Activated T-cell treated with anti-CD3 and anti-CD28 coated beads, Interleukin-2, amount 50 U/mL, for 1 hour (primary cell): Measurements from ENCODE around the gene HOXB1.

Experiments used
- DNase-seq: peaks from one replicate; pipeline ENCODE4 v3.0.0-alpha.2; 2020

The HOXB1 gene

DNA sequence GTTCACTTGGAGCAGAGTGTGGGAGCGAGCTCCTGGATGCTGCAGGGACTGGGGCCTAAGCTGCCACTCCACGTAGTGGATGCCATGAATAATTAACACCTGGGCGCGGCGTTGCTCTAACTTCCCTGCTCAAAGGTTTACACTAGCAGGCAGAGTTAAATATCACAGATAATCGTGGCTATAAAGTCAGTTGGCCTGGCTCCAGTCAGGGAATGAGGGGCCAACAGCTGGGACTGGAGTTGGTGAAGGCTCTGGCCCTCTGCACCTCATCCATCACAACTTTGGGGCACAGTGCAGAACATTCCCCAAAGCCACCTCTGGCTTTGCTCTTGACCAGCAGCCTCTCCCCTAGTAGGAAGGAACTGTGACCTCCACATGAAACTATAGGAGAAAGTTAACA is 36.4 kb upstream of the HOXB1 start:
- DNase-seq: no peak

DNA sequence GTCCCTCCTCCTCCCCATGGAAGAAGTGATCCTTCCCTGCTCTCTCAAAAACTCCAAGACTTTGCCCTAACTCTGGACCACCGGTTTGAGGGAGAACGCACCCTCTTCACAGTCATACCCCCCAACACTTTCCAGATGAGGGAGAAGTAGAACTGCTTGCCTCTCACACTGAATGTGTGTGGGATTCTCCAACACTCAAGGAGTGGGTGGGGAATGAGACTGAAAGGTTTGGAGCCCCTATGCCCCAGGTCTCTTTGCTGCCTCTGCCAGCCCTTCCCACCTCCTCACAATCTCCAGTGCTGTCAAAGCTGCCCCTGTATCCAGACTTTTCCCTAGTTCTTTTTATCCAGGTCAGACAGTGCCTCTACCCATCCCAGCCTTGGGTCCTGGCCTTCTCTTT is 35.9 kb upstream of the HOXB1 start:
- DNase-seq: no peak

DNA sequence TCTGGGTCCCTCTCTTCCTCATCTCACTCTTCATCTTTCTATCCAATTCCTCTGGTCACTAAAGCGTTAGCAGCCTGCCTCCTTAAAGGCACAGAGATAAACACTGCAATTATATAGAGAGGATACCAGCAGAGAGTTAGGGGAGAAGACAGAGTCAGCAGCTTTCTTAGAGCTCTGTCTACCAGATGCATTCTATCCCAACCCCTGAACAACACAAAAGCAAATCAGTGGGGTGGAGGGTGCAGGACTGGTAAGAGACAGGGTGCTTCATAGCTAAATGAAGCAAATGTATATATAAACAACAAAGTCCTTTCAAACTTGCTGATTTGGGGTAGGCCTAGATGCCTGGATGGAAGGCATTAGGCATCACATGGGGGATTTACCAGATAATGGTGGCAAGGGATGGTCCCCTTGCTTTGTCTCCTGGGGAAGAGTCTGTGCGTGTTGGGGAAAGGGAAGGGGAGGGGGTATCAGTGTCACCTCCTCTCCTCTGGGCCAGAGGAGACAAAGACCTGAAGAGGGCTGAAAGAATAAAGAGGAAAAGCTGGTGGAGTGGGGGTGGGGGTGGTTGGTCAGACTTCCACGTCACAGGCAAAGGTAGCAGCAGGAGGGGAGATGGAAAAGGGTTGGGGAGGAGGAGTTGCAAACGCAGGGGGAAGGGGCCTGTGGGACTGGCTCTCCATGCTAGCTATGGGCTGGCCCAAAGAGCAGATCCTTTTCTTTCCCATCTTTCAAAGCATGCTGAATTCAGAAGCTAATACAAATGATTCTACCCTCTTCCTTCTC is 35.3 kb upstream of the HOXB1 start:
- DNase-seq: no peak

DNA sequence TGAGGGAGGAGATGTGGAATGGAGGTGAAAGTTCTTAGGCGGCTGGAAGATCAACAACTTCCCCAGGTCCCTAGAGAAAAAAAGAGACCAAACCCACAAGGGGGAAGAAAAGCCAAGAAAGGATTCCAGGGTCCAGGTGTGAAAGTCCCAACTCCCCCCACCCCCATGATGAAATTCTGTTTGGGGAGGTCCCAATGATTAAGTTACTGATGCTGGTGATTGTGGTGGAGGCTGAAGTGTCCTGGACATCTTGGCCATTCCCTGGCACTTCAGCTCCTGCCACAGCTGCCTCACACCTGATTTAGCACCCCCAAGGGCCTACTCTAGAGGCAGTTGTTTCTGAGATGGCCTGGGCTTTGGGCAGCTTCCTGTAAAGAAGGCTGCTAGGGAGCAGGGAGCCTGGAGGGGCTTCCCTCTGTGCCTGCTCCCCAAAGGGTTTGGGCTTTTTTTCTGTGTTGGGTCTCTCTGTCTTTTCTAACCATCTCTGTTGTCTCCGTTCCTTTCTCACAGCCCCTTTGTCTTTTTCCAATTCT is 34.3 kb upstream of the HOXB1 start:
- DNase-seq: no peak

DNA sequence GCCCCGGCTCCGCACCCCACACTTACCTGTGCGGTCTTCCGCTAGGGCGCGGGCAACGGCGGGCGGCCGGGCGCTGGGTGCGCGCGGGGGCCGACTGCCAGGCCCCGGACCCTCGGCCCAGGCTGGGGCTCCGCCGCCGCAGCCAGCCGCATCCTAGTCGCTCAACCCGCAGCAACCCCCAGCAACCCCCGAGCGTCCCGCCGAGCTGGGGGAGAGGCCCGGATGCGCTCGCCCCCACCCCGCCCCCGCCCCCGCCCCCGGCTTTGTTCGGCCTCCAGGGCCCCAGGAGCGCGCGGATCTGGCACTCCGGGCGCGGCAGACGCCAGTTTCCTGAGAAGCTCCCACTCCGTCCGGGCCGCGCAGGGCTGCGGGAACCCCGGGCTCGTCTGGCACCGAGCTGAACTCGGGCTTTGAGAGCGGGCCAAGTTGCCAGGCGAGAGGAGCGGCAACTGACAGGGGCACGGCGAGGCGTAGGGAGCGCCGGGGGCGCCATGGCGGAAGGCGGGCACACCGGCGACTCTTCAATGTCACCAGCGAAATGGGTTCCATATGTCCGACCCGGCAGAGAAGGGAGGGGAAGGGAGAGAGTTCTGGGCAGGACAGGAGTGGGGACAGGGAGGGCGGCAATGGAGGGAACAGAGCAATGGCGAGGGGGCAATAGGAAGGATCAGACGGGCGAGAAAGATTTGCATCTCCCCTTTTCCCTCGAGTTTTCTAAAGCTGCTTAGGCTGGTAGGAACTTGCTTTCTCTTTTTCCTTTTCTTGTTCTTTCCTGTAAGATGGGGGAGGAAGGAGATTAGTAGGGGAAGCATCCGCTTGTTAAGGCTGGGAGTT is 33.6 kb upstream of the HOXB1 start:
- DNase-seq: no peak

DNA sequence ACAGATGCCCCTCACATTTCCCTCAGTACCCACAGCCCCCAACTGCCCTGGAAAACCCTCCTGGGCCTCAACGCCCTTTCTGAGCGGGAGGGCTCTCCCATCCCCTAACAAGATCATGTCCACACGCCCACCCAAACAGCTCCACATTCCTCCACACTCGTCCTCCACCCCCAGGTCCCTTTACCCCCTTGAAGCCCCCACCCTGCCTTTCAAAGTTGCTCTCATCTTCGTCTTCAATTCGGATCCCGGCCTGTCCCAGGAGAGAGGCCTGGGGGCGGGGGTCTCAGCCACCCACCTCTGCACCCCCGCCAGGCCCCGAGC is 33.0 kb upstream of the HOXB1 start:
- DNase-seq: no peak

DNA sequence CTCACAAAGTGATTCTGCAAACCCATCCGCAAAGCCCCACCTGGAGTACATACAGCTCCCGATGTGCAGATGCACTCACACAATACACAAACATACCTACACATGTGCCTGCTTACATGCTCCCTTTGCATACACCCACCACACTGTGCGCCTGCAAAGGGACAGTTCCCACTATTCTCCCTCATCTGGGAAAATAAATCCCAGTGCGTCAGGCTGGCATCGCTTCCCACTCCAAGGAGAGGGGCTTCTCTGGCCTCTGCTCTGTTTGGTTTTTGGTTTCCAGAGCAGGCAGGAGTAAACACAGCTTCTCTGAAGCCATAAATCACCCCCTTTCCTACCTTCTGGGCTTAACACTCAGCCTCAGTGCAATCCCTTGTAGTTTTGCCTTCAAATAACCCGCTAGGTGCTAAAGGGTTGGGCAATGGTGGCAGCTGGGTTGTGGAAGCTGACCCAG is 32.6 kb upstream of the HOXB1 start:
- DNase-seq: no peak

DNA sequence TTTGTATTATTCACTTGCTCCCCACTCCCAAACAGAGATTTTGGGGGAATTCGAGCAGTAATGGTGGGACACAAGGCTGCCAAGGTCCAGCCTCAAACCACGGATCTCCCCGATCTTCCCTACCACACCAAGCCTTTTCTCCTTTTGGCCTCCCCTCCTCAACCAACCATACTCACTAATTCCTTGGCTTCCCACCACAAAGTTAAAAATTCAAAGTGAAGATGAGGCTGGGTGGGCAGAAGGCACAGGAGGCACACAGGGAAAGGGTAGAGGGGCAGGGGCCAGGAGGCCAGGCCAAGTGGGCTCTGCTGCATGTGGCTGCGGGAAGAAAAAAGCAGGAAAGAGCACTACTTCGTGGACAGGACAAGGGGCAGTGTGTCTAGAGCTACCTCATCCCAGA is 32.1 kb upstream of the HOXB1 start:
- DNase-seq: no peak

DNA sequence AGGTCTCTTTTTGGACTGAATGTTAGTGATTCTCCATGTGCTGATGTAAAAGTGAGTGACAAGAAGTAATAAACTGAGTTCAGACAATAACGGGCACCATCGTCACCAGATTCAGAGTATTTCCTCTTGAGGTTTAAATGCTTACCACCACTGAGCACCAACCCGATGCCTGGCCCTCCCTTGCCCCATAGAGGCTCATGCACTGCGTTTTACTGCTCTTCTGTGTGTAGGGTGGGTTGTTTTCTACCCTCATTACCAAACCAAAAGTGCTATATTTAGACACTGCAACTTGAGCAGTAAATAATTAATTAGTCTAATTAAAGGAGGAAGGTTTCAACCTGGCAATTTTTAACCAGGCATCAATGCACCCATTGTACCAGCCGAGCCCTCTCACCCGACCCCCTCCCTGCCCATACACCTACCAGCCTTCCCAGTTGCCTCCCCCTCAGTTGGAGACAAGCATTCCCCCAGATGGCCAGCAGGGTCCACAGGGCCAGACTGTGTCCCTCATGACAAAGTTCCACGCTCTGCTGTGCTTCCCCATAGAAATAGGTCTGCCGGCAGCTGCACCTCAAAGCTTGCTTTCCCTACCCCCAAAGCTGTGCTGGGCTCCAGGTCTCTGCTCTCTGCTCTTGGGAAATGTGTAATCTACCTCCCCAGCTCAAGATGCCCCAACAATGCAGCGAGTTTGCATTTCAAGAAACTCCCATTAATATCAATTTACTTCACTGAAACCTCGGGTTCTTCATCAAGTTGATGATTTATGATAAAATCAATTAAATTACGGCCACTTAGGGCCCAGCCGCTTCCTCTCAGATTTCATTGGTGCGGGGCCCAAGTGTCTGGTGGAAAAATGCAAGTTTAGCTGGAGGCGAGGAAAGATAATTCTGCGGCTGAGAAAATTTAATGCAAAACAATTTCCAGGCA is 31.3 kb upstream of the HOXB1 start:
- no peak for DNase-seq

DNA sequence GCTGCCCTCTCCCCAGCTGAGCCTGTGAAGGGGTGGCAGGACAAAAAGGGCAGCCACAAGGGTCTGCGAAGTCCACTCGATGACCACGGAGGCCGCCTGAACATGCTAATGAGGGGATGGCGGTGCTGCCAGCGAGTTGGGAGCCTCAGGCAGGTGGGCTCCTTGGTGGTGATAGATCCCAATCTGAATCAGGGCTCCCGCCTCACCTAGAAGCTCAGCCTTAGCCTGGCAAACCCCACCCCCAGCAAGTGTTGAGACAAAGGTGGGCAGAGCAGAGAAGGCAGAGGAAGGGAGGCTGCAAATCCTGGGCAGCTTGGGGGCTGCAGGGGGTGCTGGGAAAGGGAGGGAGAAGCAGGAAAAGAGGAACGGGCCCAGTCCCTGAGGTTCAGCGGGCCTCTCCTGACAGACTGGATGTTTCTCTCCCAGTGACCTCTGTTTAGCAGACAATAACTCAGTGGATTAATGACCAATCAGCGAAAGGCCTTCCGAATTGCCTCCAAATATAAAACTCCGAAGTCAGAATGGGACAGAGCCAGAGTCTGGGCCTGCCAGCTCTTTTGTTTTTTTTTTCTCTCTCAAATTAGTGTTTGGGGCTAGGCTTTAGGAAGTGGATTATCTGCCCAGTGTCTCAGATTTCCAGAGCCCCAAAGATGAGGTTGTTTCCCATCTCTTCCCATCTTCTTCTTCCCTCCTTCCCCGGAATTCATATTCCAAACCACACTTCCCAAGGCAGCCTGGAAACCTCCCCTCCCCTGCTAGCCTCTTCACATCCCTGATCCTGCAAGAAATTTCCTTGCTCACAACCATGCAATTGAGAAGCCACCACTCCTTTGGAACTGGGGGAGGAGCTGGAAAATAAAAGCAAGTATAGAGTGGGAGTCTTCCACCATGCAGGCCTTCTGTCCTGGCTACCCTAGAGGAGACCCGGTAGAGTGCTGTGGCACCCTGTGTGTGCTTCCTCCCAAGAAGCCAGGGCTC is 29.3 kb upstream of the HOXB1 start:
- no peak for DNase-seq

DNA sequence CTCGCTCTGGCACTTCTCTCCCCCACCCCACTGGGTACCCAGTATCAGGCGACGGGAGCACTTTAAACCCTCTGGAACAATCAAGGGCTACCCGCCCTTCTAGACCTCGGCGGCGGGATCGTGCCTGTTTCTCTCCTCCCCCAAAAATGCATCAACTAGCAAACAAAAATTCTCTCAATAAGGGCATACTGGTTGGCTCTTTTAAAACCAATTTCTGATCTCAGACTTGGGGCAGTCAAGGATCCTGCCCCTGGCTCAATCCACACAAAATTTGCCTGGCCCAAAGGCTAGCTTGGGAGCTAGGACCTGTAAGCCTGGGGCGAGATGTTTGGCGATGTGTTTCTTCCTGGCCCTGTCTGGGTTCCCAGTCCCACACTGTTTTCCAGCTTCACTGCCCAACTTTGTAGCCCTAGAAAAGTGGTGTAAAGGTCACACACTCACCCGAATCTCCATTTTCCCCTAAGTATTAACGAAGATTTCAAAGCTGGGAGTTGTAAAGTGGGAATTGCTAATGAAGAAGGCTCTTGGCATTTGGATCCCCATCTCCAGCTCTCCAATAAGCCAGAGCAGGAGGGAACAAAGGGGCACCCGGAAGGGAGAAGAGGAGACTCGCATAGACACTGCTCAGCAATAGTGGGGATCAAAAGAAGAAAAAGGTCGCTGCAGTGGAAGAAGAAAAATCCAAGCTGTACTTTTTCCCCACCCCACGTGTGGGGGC is 28.5 kb upstream of the HOXB1 start:
- DNase-seq: no peak

DNA sequence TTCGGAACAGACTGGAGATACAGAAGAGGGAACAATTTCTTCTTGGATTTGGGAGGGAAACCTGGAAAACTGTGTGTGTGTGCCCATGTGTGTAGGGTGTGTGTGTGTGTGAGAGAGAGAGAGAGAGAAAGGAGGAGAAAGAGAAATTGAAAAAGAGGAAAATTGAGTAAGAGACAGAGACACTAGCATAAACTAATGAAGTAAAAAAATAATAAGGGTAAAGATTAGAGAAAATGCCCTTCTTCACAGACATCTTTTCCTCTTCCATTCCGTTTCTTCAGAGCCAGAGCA is 28.0 kb upstream of the HOXB1 start:
- DNase-seq: no peak

DNA sequence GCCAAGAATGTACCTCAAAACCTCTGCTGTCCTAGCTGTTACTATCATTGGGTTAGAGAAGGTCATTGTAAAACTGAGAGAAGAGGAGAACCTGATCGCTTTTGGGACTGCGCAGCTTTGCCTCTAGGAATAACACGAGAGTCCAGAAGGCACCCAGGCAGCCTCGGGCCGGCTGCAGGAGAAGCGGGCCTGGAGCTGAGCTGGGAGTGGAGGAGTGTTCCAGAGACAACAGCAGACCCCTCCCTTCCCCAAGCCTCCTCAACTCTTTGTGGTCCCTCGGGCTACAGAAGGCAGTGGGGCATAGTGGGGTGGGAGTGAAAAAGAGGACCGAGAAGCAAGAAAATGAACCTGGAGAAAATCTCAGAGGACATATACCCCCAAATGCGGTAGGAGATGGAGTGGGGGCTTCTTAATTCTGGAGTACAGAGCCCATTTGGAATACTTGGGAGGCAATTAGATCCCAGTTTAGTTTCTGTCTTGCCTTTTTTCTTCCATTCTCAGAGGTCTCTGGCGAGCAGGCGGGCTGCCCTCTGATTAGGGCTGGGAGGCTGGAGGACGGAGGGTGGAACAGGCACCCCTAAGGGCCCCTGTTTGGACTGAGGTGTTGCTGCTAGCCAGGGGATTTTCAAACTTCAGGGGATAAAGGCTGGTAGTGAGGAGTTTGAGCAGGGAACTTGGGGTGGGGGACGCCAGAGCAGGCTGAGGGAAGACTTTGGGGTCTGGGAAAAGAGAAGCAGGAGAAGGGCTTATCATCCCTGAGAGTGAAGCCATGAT is 27.4 kb upstream of the HOXB1 start:
- DNase-seq: no peak

DNA sequence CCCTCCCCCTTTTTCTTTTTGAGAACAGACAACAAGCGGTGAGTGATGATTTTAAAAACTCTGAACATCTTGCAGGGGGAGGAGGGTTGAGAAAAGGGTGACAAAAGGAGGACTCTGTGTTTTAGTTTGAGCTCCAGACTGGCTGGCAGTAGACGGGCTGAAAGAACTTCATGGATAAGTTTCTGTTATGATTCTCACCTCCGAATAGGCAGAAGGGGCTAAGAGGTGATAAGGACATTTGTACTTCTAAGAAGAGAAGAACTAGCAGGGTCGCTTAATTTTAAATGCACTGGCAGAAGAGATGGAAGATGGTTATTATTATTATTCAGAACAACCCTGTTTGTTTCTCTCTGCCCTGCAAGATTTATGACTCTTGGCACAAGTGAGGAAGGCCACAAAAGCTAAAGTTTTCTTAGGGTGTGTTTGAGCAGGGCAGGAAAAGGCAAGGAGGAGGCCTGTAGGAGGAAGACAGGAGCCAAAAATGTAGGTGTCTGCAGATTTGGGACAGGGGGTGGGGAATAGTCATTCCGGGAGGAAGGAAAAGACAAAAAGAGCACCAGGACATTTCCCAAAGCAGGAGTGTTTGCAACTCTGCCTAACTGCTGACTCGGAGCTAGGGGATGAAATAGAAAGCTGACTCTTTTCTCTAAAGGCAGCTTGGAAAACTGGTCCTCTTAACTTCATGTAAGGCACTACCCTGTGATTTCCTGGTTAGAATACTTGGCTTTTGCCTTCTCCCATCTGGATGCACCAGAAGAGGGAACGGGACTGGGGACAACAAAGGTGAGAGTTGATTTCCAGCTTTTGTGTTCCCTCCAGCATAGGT is 26.0 kb upstream of the HOXB1 start:
- DNase-seq: no peak

DNA sequence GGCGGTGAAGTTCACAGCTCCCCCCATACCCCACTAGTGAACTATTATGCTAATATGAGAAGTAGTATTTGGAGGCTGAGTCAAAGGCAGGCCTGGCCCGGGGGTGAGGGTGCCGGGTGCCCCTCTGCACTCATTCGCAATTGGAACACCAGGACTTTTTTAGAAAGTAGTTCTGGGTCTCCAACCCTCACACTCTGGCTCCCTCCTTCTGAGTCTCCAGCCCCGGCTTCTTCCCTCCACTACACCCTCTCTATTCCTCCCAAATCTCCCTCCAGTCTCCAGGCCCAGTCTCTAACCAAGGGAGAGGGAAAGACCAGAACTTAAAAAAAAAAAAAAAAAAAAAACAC is 25.4 kb upstream of the HOXB1 start:
- DNase-seq: no peak

DNA sequence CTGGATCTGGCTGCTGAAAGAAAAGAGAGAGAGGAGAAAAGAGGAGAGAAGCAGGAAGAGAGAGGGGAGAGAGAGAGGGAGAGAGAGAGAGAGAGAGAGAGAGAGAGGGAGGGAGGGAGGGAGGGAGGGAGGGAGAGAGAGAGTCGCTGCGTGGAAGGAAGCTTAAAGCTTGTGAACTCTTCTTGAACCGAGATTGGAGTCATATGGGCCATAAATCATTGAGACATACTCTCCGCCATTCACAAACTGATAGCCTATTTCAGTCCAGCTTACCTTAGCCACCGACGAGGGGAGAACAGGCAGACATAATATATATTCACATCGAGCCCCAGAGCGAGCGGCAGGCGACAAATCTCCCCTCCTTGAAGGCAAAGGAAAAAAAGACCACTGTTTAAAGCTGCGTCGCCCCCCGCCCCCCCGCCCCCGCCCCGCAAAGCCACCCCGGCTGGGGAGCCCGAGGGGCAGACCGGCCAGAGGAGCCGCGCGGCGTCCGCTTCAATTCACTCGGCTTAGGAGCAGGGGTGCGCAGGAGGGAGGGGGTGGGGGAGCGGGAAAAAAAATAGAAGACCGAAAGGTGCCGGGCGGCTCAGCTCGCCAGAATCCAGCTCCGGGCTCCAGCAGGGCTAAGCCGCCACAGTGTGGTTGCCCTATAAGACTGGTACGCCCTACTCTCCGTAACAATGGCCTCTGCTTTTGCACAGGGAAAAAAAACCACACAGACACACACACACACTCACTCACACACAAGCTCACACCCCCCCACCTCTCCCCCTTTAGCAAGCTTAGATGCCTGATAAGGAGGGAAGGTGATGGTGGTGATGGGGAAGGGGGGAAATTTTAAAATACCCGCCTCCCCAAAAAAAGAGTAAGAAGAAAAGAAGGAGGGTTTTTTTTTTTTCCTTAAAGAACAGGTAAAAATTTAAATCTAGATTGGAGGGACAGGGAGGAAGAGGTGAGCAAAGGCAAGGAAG is 24.7 kb upstream of the HOXB1 start:
- DNase-seq: no peak

DNA sequence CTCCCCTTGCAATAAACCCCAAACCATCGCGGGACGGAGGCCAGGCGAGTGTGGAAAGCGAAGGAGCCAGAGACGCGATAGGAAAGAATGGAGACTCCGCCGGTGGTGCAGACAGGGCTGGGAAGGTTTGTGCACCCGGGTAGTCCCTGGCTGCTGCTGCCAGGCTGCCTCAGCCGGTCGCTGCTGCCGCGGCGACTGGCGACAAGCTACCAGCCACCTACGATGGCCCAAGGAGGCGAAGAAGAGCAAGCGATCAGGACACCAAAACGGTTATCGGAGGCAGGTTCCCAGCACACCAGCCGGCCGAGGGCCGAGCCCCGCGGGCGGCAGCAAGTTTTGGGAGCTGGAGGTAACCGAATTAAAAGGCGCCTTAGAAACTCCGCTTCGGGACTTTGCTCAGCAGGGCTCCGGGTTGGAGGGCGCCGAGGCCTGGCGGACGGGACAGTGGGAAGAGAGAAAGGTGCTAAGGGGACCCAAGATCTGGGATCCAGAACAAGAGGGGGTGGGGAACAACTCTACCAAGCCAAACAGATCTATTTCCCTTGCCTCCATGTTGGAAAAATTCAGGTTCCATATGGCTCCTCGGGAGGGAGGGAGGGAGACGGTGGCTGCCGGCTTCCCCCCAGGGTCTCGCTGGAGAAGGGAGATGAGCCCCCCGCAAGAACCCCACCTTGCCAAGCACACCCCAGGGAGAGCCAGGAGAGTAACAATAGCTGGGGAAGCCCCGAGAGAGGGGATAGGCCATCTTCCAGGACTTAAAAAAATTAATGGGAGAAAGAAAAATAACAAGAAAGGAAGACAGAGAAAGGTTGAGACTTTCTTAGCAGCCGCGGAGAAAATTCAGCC is 23.8 kb upstream of the HOXB1 start:
- DNase-seq: no peak

DNA sequence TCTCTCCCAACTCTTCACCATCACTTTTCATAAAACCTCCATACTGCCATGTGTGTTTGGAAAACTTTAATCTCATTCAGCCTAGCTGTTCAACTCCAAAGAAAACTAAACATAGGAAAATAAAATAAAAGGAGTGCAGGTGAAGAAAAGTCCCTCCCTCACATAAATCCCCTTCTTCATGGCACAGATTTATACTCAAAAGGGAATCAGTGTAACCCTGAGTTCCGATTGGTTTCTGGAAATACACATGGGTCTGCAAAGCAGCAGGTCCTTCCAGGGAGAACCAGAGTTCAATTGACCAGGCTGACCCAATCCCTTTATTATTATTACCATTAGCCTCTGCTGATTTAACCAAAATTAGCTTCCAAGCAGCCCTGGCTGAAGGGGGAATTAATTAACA is 23.0 kb upstream of the HOXB1 start:
- no peak for DNase-seq
